GM18508 (cell line): ENCODE measurements around the gene NCLN.

Experiments used
- ATAC-seq: cut with Tn5 transposase; IDR thresholded peaks from one replicate; pipeline ENCODE4 v1.9.1; 2021; ENCODE audit warnings: moderate number of reproducible peaks; ENCODE audit not compliant: insufficient read depth, unreplicated experiment

NCLN gene

GRCh38 chr19:3185461-3186159 lies at the start of gene NCLN:
NCLN (plus strand) TSS chr19:3185930; CDS start chr19:3186031, 101 bp downstream.
- peak; percentile 53 for ATAC-seq

- no peak for ATAC-seq
These were observed 49.6 kb upstream of the NCLN start, which contains the start of gene GNA15 for GRCh38 chr19:3135961-3136683. GNA15 (plus strand) TSS chr19:3136033; CDS start chr19:3136451, 418 bp downstream.

GRCh38 chr19:3136684-3137055 lies 49.1 kb upstream of the NCLN start:
- ATAC-seq, result no peak

GRCh38 chr19:3137119-3137518 lies 48.6 kb upstream of the NCLN start:
- no peak for ATAC-seq

GRCh38 chr19:3138268-3138667 lies 47.5 kb upstream of the NCLN start:
- ATAC-seq, result no peak

GRCh38 chr19:3140667-3141038 lies 45.1 kb upstream of the NCLN start:
- no peak for ATAC-seq

- no peak for ATAC-seq
These were observed 43.4 kb upstream of the NCLN start for GRCh38 chr19:3142292-3142670.

GRCh38 chr19:3142781-3143337 lies 42.9 kb upstream of the NCLN start:
- no peak for ATAC-seq

GRCh38 chr19:3145909-3146676 lies 39.6 kb upstream of the NCLN start:
- no peak for ATAC-seq

- no peak for ATAC-seq
These were observed 39.0 kb upstream of the NCLN start for GRCh38 chr19:3146677-3147100.

GRCh38 chr19:3148503-3148902 lies 37.2 kb upstream of the NCLN start:
- ATAC-seq, result no peak

- ATAC-seq, result no peak
These were observed 36.6 kb upstream of the NCLN start for GRCh38 chr19:3149089-3149488.

GRCh38 chr19:3149526-3150505 lies 35.9 kb upstream of the NCLN start:
- ATAC-seq, result no peak

GRCh38 chr19:3150739-3151329 lies 34.9 kb upstream of the NCLN start:
- no peak for ATAC-seq

- ATAC-seq, result no peak
These were observed 33.9 kb upstream of the NCLN start for GRCh38 chr19:3151563-3152418.

GRCh38 chr19:3152419-3152780 lies 33.3 kb upstream of the NCLN start:
- ATAC-seq, result no peak

- no peak for ATAC-seq
These were observed 32.2 kb upstream of the NCLN start for GRCh38 chr19:3153286-3154230.
